NCI-H146 treated with DMSO at 0.1 percent for 48 hours (cell line): ENCODE results near the gene CDKN3.
A peak's percentile ranks its signal among the peaks of the same experiment; 100 is the strongest.

Experiments
- DNase-seq: peaks from one replicate; lab custom pipeline; 2025; ENCODE audit not compliant: unreplicated experiment; lab: John Stamatoyannopoulos, UW

The CDKN3 gene

DNA sequence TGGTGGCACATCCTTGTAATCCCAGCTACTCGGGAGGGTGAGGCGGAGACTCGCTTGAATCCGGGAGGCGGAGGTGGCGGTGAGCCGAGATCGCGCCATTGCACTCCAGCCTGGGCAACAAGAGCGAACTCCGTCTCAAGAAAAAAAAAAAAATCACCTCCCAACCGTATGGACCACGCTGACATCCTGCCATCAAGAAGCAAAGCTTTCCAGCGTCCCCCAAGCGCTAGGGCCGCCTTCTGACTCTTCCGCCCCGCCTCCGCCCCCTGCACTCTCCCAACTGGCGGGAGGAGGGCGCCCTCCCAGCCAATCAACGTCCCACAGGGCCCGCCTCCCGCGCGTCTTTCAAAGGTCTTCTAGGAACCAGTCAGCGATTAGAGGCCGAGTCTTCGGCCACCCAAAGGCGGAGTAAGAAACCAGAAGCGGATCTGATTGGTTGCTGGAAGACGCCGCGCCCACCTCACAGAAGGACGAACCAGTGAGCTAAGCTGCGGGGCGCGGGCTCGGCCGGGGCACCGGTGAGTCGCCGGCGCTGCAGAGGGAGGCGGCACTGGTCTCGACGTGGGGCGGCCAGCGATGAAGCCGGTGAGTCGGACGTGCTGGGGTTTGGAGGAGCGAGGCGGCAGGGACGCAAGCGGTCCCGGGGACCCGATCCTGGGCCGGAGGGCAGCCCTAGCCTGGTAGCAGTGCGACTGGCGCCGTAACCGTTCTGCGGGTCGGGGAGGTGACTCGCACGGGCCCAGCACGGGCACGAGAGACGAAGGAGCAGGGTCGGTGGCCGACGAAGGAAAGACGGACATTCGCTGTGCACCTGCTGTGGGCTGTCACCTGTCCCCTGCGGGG, at the start of gene CDKN3:
CDKN3 (plus strand) TSS at position 515 of the 843 bp plus-strand sequence; CDS start at position 577, 62 bp downstream.
- peak; percentile 97 for DNase-seq

DNA sequence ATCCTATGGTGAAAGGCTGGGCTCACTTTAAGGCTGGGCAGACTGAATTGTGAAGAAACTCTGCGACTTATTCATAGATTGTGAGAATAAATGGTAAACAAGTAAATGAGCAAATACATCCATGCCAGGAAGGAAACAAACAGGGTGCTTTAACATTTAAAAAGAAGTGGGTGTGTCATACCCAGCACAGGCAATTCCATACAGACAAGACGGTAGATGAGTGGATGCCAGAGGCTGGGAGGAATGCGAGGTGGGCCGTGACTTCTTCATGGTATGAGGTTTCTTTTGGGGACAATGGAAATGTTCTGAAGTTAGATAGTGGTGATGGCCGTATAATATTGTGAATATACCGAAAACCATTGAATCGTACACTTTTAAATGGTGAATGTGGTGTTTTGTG, 49.8 kb upstream of the CDKN3 start:
- DNase-seq: no peak

DNA sequence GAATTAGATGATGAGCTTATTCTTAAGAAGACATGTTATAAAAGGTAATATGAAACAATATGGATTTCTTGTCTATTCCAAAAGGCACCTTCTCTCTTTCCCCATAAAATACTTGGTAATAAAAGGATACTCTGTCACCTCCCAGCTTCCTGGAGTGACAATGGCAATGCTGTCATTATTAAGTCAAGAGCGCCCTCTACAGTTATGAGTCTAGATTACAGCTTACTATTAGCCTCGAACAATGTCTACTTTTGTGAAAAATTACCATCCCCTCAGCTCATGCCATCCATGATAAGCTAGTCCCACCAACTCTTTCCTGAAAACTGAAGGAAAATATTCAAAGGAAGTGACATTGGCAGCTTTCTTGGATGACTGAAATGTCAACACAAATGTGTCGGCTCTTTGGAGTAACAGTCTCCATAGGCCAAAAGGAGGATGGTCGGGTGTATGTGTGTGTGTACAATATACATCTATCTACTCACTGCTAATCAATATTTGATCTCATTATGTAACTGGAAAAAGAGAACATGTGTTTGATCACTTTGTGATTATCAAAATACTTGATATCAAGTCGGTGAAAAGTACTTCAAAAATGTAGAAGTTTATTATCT, 48.7 kb upstream of the CDKN3 start:
- DNase-seq: peak; percentile 43

- no peak for DNase-seq
These were observed 47.7 kb upstream of the CDKN3 start for GRCh38 chr14:54348923-54349620.

DNA sequence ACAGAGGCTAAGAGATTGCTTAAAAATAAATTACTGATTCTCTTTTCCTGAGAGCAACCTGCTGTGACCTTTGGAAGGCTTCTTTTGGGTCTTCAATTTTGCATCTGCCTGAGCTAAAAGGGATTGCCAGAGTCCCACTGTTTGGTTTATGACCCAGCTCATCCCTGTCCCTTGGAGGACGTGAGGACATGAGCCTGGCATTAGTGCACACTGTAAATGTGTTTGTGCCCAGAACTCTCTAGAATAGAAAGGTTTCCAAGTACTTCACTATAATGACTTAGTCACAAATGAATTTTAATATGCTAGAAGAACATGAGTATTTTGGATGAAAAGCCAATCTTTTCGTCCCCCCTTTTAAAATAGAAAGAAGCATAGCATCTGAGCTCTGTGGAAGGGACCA, 47.1 kb upstream of the CDKN3 start:
- DNase-seq: no peak

- DNase-seq: no peak
These were observed 46.6 kb upstream of the CDKN3 start for GRCh38 chr14:54350203-54350602.

- DNase-seq: no peak
These were observed 43.5 kb upstream of the CDKN3 start for GRCh38 chr14:54353266-54353665.

DNA sequence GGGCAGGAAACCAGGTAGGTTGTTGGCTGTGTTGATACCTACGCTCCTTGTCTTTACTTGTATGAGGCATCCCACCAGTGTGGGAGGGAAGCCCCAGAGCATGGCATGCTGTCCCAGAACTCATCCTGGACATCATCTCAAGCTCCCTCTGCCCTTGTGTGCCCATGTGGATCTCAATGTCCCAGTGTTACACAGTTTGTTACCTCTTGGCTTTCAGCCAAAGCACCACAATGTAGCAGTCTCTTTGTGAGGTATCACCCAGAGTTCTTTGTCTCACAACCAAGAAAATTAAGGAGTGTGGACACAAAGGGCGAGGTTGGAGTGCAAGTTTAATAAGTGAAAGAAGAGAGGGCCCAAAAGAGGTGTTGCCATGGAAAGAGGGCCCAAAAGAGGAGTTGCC, 43.1 kb upstream of the CDKN3 start:
- no peak for DNase-seq

GRCh38 chr14:54354096-54354495, 42.7 kb upstream of the CDKN3 start:
- no peak for DNase-seq

- DNase-seq: no peak
These were observed 41.7 kb upstream of the CDKN3 start for GRCh38 chr14:54354968-54355641.

GRCh38 chr14:54355698-54356097, 41.1 kb upstream of the CDKN3 start:
- DNase-seq: no peak

GRCh38 chr14:54356172-54356571, 40.6 kb upstream of the CDKN3 start:
- no peak for DNase-seq

GRCh38 chr14:54360667-54361066, 36.1 kb upstream of the CDKN3 start:
- no peak for DNase-seq

DNA sequence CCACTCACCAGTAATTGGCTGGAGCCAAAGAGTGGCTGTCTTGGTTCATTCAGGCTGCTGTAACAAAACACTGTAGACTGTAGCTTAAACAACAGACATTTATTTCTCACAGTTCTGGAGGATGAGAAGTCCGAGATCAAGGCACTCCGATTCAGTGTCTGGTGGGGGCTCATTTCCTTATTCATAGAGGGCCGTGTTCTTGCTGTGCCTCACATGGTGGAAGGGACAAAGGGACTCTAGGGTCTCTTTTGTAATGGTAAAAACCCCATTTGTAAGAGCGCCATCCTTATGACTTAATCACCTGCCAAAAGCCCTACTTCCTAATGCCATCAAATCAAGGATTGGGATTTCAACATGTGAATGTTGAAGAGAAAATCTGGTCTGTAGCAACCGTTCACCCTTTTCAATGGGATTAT, 34.7 kb upstream of the CDKN3 start:
- no peak for DNase-seq

- DNase-seq: no peak
These were observed 33.9 kb upstream of the CDKN3 start for GRCh38 chr14:54362759-54363437.

DNA sequence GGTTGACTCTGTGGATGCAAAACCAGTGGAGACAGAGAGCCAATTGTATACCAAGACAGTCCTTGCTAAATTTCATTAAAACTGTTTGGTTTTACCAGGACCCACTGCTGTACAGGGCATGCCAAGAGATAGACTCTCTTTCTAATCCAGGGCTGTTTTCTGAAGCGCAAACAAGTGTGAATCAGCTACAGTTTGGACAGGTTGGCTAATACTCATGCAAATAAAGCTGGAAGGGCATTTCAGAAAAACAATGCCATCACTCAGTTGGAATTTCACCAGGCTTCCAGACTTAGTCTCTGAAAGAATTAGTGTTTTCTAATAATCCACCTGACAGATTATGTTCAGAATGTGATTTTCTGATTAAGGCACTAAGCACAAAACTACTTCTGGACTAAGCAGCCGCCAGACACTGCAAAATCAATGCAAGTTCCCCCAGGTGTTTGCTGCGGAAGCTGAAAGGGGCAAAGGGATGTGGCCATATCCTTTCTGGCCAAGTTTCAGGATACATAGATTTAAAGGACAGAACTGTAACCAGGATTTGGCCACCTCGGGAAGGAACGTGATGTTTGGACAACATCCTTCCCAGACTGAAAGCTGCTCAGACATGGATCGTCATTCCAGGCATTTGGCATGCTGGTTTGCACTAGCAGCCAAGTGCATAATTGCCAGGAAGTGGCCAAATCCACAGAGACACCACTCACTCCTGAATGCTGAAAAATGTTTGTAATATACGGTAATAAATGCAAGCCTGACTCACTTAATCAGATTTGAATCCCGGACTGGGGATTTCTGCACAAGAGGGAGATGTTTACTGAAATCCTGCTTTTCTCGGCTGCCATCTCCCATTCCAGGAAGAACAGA, 32.0 kb upstream of the CDKN3 start:
- no peak for DNase-seq

DNA sequence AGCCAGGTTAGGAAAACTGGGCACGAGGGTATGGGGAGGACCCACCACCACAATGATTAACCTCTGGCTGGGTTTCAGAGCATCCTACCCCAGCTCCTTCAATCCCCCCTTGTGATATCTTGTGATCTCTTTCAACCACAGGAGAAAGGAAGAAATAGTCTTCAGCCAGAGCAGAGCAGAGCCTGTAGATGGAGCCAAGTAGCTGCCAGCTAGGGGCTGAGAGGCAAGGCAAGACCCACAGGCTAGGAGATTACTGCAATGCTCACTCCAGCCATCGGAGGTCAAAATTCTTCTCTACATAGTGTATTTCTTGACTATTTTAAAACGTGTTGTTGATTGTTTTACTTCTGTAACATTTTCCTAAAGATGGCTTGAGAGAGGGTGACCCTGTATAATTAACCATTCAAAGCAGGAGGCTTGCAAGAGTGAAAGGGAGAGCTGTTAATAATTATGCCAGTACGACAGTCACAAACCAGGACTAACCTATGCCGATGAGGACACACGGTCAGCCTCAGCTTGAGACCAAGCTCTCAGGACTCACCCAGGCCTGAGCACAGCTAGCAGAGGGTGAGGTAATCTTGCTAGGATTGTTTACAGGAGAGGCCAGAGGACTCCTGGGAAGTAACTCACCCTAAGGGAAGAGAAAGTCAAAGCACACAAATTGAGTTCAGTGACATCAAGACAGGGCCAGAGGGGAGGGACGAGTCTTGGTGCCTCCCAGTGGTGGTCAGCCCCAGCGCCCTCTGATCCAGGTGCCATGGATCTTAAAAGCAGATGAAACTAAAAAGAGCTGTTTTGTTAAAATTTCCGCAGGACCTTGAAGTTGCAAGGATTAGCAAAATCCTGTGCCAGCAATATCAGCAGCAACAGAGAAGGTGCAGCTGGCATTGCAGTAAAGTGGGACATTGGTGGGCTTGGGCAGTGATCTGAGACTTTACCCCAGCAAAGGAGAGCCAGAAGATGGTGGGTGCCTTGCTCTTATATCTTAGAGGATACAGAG, 29.8 kb upstream of the CDKN3 start:
- DNase-seq: peak; percentile 33

DNA sequence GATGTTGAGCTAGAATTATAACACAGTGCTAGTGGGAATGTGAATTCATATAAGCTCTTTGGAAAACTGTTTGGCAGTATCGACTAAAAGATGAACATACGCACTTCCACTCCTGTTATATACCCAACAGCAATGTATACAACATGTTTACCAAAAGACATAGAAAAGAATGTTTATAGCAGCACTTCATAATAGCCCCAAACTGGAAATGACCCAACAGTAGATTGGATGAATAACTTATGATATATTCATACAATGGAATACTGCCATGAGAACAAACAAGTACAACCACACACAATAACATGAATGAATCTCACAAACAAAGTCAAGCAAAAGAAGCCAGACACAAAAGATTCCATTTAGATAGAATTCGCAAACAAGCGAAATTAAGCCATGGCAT, 28.5 kb upstream of the CDKN3 start:
- no peak for DNase-seq

DNA sequence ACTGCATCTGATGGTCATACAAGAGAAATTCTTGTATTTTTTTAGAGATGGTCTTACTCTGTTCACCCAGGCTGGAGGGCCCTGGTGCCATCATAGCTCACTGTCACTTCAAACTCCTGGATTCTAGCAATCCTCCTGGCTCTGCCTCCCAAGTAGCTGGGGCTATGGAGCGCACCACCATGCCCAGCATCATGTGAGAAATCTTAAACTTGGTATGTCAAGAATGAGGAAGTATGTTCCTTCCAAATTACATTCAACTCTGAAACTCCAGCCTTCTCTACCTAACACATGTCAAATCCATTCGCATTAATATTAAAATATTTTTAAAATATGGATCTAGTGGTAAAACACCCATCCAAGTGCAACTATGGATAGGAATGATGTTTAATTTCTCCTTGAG, 27.5 kb upstream of the CDKN3 start:
- DNase-seq: no peak
